GM12873 (cell line): Measurements from ENCODE around the gene CTRB1.

Experiments
- TF ChIP-seq, protein P1 (sequence below): IDR thresholded peaks from 2 replicates; pipeline ENCODE4 v1.5.1; 2012; ENCODE audit warnings: low read depth, mild to moderate bottlenecking, moderate library complexity, low read length, control low read depth; ENCODE audit not compliant: insufficient read depth; ENCODE audit errors: missing control alignments

CTRB1 gene

DNA sequence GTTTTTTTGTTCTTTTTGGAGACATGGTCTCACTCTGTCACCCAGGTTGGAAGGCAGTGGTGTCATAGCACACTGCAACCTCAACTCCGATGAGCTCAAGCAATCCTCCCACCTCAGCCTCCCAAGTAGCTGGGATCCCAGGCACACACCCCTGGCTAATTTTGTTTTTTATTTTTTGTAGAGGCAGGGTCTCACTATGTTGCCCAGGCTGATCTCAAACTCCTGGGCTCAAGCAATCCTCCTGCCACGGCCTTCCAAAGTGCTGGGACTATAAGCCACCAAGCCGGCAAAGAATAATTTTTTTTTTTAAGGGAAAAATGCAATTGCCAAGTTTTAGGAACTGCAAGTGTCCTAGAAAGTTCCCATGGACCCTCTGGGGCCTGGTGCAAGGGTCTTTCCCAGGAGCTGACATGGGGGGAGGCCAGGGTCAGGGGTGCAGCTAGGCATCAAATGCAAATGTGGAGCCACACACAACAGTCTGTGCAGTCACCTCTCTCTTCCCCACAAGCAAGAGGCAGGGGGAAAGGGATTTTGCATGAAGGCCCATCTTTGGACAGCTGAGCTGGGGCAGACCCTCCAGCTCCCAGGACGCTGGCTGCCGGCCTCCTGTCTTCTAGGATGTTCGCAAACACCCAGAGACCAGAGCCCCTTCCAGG, 52.8 kb downstream of the CTRB1 start:
- TF ChIP-seq, protein P1, sequence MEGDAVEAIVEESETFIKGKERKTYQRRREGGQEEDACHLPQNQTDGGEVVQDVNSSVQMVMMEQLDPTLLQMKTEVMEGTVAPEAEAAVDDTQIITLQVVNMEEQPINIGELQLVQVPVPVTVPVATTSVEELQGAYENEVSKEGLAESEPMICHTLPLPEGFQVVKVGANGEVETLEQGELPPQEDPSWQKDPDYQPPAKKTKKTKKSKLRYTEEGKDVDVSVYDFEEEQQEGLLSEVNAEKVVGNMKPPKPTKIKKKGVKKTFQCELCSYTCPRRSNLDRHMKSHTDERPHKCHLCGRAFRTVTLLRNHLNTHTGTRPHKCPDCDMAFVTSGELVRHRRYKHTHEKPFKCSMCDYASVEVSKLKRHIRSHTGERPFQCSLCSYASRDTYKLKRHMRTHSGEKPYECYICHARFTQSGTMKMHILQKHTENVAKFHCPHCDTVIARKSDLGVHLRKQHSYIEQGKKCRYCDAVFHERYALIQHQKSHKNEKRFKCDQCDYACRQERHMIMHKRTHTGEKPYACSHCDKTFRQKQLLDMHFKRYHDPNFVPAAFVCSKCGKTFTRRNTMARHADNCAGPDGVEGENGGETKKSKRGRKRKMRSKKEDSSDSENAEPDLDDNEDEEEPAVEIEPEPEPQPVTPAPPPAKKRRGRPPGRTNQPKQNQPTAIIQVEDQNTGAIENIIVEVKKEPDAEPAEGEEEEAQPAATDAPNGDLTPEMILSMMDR, result no peak

GRCh38 chr16:75272097-75272551, 53.3 kb downstream of the CTRB1 start:
- TF ChIP-seq, protein P1, result no peak

GRCh38 chr16:75273054-75273925, 54.5 kb downstream of the CTRB1 start:
- TF ChIP-seq, protein P1, result no peak
